Astrocyte (in vitro differentiated cells and primary cell): ENCODE results near the gene MAP1LC3A.

Experiments used
- CTCF ChIP-seq: IDR thresholded peaks from 2 replicates; pipeline ENCODE4 v1.5.1; 2011; ENCODE audit warnings: low read depth, mild to moderate bottlenecking, inconsistent platforms, low read length, moderate library complexity; ENCODE audit not compliant: insufficient read depth
- EZH2 ChIP-seq: IDR thresholded peaks from 2 replicates; pipeline ENCODE4 v1.6.1; 2012; ENCODE audit warnings: mild to moderate bottlenecking, low read length, inconsistent platforms; ENCODE audit not compliant: insufficient read depth

DNA sequence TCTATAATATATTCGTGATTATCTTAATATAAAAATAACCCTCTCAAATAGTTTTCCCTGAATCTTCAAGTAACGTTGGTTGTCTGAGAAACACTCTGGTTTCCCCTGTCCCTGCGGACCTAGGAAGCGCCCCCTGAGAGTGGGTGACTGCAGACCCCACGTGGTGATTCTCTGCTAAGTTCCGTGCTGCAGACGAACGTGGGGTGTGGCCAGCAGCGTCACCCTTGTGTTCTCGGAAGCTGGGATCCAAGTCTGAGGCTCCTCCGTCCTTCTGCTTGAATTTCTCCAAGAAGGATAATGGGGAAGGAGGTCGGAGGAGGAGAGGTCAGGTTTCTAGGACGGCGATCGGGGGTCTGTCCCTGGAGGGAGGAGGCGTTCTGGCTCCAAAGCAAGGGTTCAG is 16.6 kb upstream of the MAP1LC3A start:
- TF ChIP-seq CTCF (no peak), EZH2 (no peak)
